Raji (cell line): ENCODE measurements around the gene MBOAT2.

Experiments used
- POLR2A ChIP-seq: IDR thresholded peaks from 2 replicates; pipeline ENCODE4 v1.6.1; 2011; ENCODE audit warnings: low read depth, low read length, control low read depth; ENCODE audit not compliant: insufficient read depth

The MBOAT2 gene

GRCh38 chr2:8863331-8863953 lies 140.0 kb downstream of the MBOAT2 start:
- TF ChIP-seq POLR2A, result no peak

GRCh38 chr2:8862230-8862629 lies 141.3 kb downstream of the MBOAT2 start:
- TF ChIP-seq POLR2A, result no peak

- TF ChIP-seq POLR2A, result no peak
Observed at GRCh38 chr2:8861797-8862196, 141.7 kb downstream of the MBOAT2 start.

- TF ChIP-seq POLR2A, result no peak
Observed at GRCh38 chr2:8860239-8860638, 143.2 kb downstream of the MBOAT2 start.

- no peak for TF ChIP-seq POLR2A
Observed at GRCh38 chr2:8858910-8859309, 144.6 kb downstream of the MBOAT2 start.

GRCh38 chr2:8858264-8858663 lies 145.2 kb downstream of the MBOAT2 start:
- no peak for TF ChIP-seq POLR2A

GRCh38 chr2:8857709-8858108 lies 145.8 kb downstream of the MBOAT2 start:
- TF ChIP-seq POLR2A, result no peak

- TF ChIP-seq POLR2A, result no peak
Observed at GRCh38 chr2:8856176-8856575, 147.3 kb downstream of the MBOAT2 start.

- no peak for TF ChIP-seq POLR2A
Observed at GRCh38 chr2:8855010-8855409, 148.5 kb downstream of the MBOAT2 start.

- no peak for TF ChIP-seq POLR2A
Observed at GRCh38 chr2:8853426-8853825, 150.1 kb downstream of the MBOAT2 start.

- TF ChIP-seq POLR2A, result no peak
Observed at GRCh38 chr2:8851811-8852560, 151.5 kb downstream of the MBOAT2 start.

GRCh38 chr2:8850845-8851487 lies 152.5 kb downstream of the MBOAT2 start:
- no peak for TF ChIP-seq POLR2A

- no peak for TF ChIP-seq POLR2A
Observed at GRCh38 chr2:8849327-8849726, 154.2 kb downstream of the MBOAT2 start.

GRCh38 chr2:8848328-8849100 lies 155.0 kb downstream of the MBOAT2 start:
- TF ChIP-seq POLR2A, result no peak

GRCh38 chr2:8847400-8847799 lies 156.1 kb downstream of the MBOAT2 start:
- no peak for TF ChIP-seq POLR2A
